Measurements from ENCODE around the gene GPR171. TPM values are rescaled to one million over a fixed set of nuclear protein-coding genes. Genes with fewer than 3 reads are reported as not detected.
A peak's percentile ranks its signal among the peaks of the same experiment; 100 is the strongest.

The GPR171 gene
- total RNA-seq, 2 experiments from 2014 or later, result 9.7 to 16.7 TPM

DNA sequence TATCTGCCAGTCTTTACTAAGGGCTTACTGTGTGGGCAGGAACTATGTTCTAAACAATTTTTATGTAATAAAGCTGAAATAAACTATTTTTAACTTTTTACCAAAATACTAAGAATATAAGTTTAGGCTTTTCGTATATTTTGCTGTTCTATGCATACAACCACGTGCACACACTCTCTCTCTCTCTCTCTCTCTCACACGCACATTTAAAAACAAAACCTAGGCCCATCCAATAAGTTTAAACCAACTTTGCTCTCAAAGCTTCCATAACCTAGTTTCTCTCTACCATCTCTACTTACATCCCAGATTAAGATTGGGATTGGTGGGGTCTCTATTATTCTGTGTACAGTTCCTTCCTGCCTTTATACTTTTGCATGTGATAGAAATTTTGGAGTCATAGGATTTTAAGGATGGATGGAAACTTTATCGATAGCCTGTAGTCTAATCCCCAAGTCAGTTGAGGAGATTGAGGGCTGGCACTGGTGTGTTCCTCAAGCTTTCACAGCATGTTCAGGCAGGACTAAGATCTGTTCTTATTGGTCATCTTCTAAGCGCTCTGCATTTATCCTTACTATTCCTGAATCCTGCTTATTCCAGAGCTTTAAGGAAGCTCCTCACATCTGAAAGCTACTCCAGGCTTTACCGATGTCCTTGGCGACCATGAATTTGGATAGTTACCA, 1.8 kb downstream of the GPR171 start:
- H3K36me3 Mint-ChIP-seq (ENCODE audit: low read depth), result peaks cover 46% of the 10 kb centered on the region
- ATAC-seq (ENCODE audit: poor library complexity) (no peak), DNase-seq (peak in 3 of 14 experiments; percentile 51 to 52 (median 52))
- H3K27ac ChIP-seq (ENCODE audit: low read depth in 1 of 2, low read length in 2 of 2), result peak overlapping the region; percentile 63 to 78
- peaks cover 16% of the 10 kb centered on the region for H3K36me3 ChIP-seq (ENCODE audit: insufficient read depth, low read length)
- peak overlapping the region; percentile 85 for H3K27ac Mint-ChIP-seq
- intact Hi-C loops (cut with DNase I, micrococcal nuclease), result loop anchor here in 1 of 2 experiments (5.0 kb wide), 1 partner anchor 789 kb away; no protein-coding TSS in a partner anchor
- POLR2A ChIA-PET, result interaction anchor here (0.6 to 9.0 kb wide), 11 partner anchors 9 to 438 kb away, joined by 3 to 84 read pairs (median 4); partner anchors contain the start of genes P2RY14 and SIAH2
- CTCF ChIA-PET, result interaction anchor here (1.4 to 2.4 kb wide), 2 partner anchors 33 to 83 kb away, joined by 3 to 15 read pairs; no protein-coding TSS in a partner anchor
- H3K27me3 ChIP-seq (ENCODE audit: control insufficient read depth in 1 of 2, insufficient read depth in 2 of 2, low read length in 2 of 2), result no peaks in the 10 kb centered on the region
- peak overlapping the region; percentile 61 for H3K4me3 ChIP-seq (ENCODE audit: low read length)
- peak overlapping the region; percentile 68 for H3K4me3 Mint-ChIP-seq
- TF ChIP-seq, protein P1, sequence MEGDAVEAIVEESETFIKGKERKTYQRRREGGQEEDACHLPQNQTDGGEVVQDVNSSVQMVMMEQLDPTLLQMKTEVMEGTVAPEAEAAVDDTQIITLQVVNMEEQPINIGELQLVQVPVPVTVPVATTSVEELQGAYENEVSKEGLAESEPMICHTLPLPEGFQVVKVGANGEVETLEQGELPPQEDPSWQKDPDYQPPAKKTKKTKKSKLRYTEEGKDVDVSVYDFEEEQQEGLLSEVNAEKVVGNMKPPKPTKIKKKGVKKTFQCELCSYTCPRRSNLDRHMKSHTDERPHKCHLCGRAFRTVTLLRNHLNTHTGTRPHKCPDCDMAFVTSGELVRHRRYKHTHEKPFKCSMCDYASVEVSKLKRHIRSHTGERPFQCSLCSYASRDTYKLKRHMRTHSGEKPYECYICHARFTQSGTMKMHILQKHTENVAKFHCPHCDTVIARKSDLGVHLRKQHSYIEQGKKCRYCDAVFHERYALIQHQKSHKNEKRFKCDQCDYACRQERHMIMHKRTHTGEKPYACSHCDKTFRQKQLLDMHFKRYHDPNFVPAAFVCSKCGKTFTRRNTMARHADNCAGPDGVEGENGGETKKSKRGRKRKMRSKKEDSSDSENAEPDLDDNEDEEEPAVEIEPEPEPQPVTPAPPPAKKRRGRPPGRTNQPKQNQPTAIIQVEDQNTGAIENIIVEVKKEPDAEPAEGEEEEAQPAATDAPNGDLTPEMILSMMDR (IDR thresholded peaks at IDR 0.05), result no peak
- H3K27me3 Mint-ChIP-seq, result no peaks in the 10 kb centered on the region
- H3K4me1 Mint-ChIP-seq (ENCODE audit: low read depth), result peaks cover 73% of the 10 kb centered on the region
- H3K4me1 ChIP-seq (ENCODE audit: insufficient read depth, low read length), result peaks cover 29% of the 10 kb centered on the region
- H3K9me3 ChIP-seq (ENCODE audit: control insufficient read depth in 1 of 2, insufficient read depth in 1 of 2, low read length in 2 of 2), result peaks cover 0 to 6% of the 10 kb centered on the region in 2 experiments
- H3K9me3 Mint-ChIP-seq, result no peaks in the 10 kb centered on the region

DNA sequence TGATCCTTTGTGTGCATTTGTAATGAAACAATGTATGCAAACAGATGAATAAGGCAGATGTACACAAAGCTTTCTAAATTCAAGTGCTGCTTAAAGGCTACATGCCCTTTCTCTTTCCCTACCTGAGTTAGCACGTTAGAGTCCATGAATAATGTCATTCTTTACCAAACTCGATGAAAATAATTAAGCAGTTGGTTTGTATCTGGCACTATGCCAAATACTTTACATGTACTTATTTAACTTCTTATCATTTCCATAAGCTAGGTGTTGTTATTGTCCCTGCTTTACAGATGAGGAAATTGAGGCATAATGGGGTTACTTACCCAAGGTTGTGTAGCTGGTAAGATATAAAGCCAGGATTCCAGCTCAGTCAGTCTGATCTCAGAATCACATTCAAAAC, 2.4 kb downstream of the GPR171 start:
- TF ChIP-seq, protein P1 (IDR thresholded peaks at IDR 0.05), result no peak
- CTCF ChIA-PET, result interaction anchor here (1.4 to 2.4 kb wide), 2 partner anchors 32 to 84 kb away, joined by 3 to 15 read pairs; no protein-coding TSS in a partner anchor
- ATAC-seq (ENCODE audit: poor library complexity) (no peak), DNase-seq (peak in 1 of 14 experiments; percentile 30)
- POLR2A ChIA-PET, result interaction anchor here (0.5 to 9.0 kb wide), 8 partner anchors 8 to 438 kb away, joined by 3 to 84 read pairs (median 6); partner anchors contain the start of gene SIAH2
- Histone ChIP-seq H3K4me1 (ENCODE audit: insufficient read depth, low read length) (peaks cover 25% of the 10 kb centered on the region), H3K4me3 (ENCODE audit: low read length) (peak overlapping the region; percentile 61), H3K9me3 (ENCODE audit: control insufficient read depth in 1 of 2, insufficient read depth in 1 of 2, low read length in 2 of 2) (peaks cover 0 to 6% of the 10 kb centered on the region in 2 experiments), H3K36me3 (ENCODE audit: insufficient read depth, low read length) (peaks cover 16% of the 10 kb centered on the region), H3K27ac (ENCODE audit: low read depth in 1 of 2, low read length in 2 of 2) (peak overlapping the region; percentile 63 to 78), H3K27me3 (ENCODE audit: control insufficient read depth in 1 of 2, insufficient read depth in 2 of 2, low read length in 2 of 2) (no peaks in the 10 kb centered on the region)
- Mint-ChIP-seq H3K27me3 (no peaks in the 10 kb centered on the region), H3K36me3 (ENCODE audit: low read depth) (peaks cover 50% of the 10 kb centered on the region), H3K4me1 (ENCODE audit: low read depth) (peaks cover 71% of the 10 kb centered on the region), H3K4me3 (peak overlapping the region; percentile 68), H3K9me3 (no peaks in the 10 kb centered on the region), H3K27ac (peak overlapping the region; percentile 85)
- intact Hi-C loops (cut with DNase I, micrococcal nuclease), result loop anchor here in 1 of 2 experiments (5.0 kb wide), 1 partner anchor 788 kb away; no protein-coding TSS in a partner anchor

DNA sequence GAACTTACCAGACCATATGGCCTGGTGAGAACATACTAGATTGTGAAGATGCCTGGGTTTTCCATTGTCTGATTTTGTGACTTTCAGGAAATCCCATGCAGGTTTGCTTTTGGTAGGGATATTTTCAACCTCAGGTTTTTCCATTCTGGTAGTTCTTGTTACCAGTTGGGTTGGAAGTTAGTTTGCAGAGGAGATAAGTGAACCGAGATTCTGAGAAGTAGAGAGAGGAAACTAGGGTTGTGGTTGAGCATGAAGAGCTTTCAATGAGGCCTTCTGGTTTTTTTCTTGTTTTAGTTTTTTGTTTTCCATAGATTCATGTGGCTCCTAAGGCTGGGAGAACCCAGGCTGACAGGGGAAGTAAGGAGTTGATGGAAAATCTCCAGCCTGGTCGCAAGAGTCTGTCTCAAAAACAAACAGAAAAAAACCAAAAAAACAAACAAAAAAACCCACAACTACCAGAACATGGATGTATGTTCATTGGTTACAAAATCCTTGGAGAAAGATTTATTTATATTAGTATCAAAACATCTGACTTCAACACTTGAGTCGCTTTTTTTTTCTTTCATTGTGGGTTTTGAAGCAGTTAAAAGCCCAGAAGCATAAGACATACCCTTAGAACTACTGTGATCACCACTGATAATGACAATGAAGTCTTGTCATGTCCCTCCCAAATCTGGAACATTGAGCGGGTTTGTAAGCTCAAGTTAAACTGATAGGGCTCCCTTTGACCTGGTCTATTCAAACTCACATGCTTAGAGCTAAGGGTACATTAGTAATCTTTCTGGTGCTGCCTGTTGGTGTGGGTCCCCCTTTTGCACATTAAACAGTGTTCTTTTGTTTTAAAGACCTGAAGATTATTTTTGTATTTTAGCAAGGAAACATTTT, 3.2 kb downstream of the GPR171 start:
- no peaks in the 10 kb centered on the region for H3K9me3 Mint-ChIP-seq
- Histone ChIP-seq H3K27ac (ENCODE audit: low read depth in 1 of 2, low read length in 2 of 2) (peak overlapping the region; percentile 38 to 63), H3K27me3 (ENCODE audit: control insufficient read depth in 1 of 2, insufficient read depth in 2 of 2, low read length in 2 of 2) (no peaks in the 10 kb centered on the region), H3K36me3 (ENCODE audit: insufficient read depth, low read length) (peaks cover 16% of the 10 kb centered on the region), H3K4me3 (ENCODE audit: low read length) (peak overlapping the region; percentile 61), H3K9me3 (ENCODE audit: control insufficient read depth in 1 of 2, insufficient read depth in 1 of 2, low read length in 2 of 2) (peaks cover 0 to 8% of the 10 kb centered on the region in 2 experiments), H3K4me1 (ENCODE audit: insufficient read depth, low read length) (peaks cover 22% of the 10 kb centered on the region)
- H3K4me1 Mint-ChIP-seq (ENCODE audit: low read depth), result peaks cover 63% of the 10 kb centered on the region
- H3K27ac Mint-ChIP-seq, result peak overlapping the region; percentile 85
- CTCF ChIA-PET, result interaction anchor here (2.4 kb wide), 1 partner anchor 31 kb away, joined by 15 read pairs; no protein-coding TSS in a partner anchor
- ATAC-seq (ENCODE audit: poor library complexity), result no peak
- H3K4me3 Mint-ChIP-seq, result peak overlapping the region; percentile 92
- peaks cover 50% of the 10 kb centered on the region for H3K36me3 Mint-ChIP-seq (ENCODE audit: low read depth)
- TF ChIP-seq, protein P1 (IDR thresholded peaks at IDR 0.05), result no peak
- intact Hi-C loops (cut with DNase I, micrococcal nuclease), result loop anchor here in 1 of 2 experiments (5.0 kb wide), 1 partner anchor 787 kb away; no protein-coding TSS in a partner anchor
- POLR2A ChIA-PET, result interaction anchor here (1.1 to 9.0 kb wide), 5 partner anchors 11 to 437 kb away, joined by 3 to 84 read pairs (median 13); partner anchors contain the start of gene SIAH2
- DNase-seq, result peak in 3 of 14 experiments; percentile 24 to 36 (median 29)
- H3K27me3 Mint-ChIP-seq, result no peaks in the 10 kb centered on the region

All from CD4-positive, alpha-beta T cell (primary cell).